HCT116 (cell line): ENCODE results near the gene NRP1. TPM values are rescaled to one million over a fixed set of nuclear protein-coding genes. Genes with fewer than 3 reads are reported as not detected.

ENCODE experiments used
- ATAC-seq: fragments of 200-7000 bp; cut with Tn5 transposase; 2 replicates; pipeline ENCODE4 v1.9.1; 2020; ENCODE audit warnings: mild to moderate bottlenecking, moderate library complexity
- BruUV-seq: library from RNA; stranded (reverse); fragments of 400-500 nt; replicated peaks from 2 replicates; lab custom pipeline; 2021; lab: Mats Ljungman, UMichigan
- CTCF ChIA-PET: fragments of 300-600 bp; sonication (Branson Sonifier 250); formaldehyde crosslinking; loops from one replicate; lab custom pipeline; 2021; ENCODE audit warnings: antibody characterized with exemption; lab: Charles Lee
- POLR2A ChIA-PET: fragments of 300-600, 350-600 bp; sonication (Branson Sonifier 250); formaldehyde crosslinking; loops from one replicate; lab custom pipeline; 2021; ENCODE audit warnings: antibody characterized with exemption; lab: Charles Lee
- RAD21 ChIA-PET, 2 experiments: fragments of 300-600 bp; sonication (Branson Sonifier 250); formaldehyde crosslinking; loops; one replicate each; lab custom pipeline; 2023; ENCODE audit warnings: low total read pairs in 2 of 2; ENCODE audit not compliant: uncharacterized antibody in 2 of 2, unreplicated experiment in 2 of 2, low non-redundant PET in 1 of 2; lab: Charles Lee
- DNase-seq: peaks from one replicate; pipeline ENCODE4 v3.0.0-alpha.2; 2010; ENCODE audit warnings: low read depth, low spot score
- H2AFZ ChIP-seq: fragments of 200-600 bp; shearing (Covaris generic), sonication (generic); 2 replicates; pipeline ENCODE4 v1.6.1; 2017; ENCODE audit warnings: low read depth, mixed run types, mixed read lengths, antibody characterized with exemption, low read length; ENCODE audit not compliant: poor library complexity, severe bottlenecking
- H3K27ac ChIP-seq: 2 replicates; pipeline ENCODE4 v1.5.1; 2012; ENCODE audit warnings: low read depth, low read length
- H3K27me3 ChIP-seq: fragments of 200-600 bp; sonication (generic); 2 replicates; pipeline ENCODE4 v1.6.1; 2016; ENCODE audit warnings: mixed run types, low read length, mixed read lengths; ENCODE audit not compliant: insufficient read depth
- H3K36me3 ChIP-seq, 2 experiments: fragments of 200-500 bp in 1 of 2; fragments of 200-600 bp in 1 of 2; sonication (Bioruptor generic) in 1 of 2; sonication (generic) in 1 of 2; 2 replicates each; pipeline versions ENCODE4 v1.5.1 to v1.6.1; 2014 to 2016; ENCODE audit warnings: low read length in 2 of 2, inconsistent platforms in 1 of 2, mixed read lengths in 1 of 2, mixed run types in 1 of 2; ENCODE audit not compliant: insufficient read depth in 2 of 2, control insufficient read depth in 1 of 2
- H3K4me1 ChIP-seq, 2 experiments: fragments of 200-600 bp in 1 of 2; sonication (generic) in 1 of 2; 2 replicates each; pipeline versions ENCODE4 v1.5.1 to v1.6.1; 2012 to 2017; ENCODE audit warnings: low read length in 2 of 2, inconsistent platforms in 1 of 2, mild to moderate bottlenecking in 1 of 2, mixed read lengths in 1 of 2, mixed run types in 1 of 2, moderate library complexity in 1 of 2; ENCODE audit not compliant: insufficient read depth in 2 of 2, control insufficient read depth in 1 of 2
- H3K4me2 ChIP-seq: fragments of 200-600 bp; sonication (generic); 2 replicates; pipeline ENCODE4 v1.6.1; 2017; ENCODE audit warnings: mixed run types, low read length, mixed read lengths
- H3K4me3 ChIP-seq, 2 experiments: fragments of 200-600 bp in 1 of 2; sonication (generic) in 1 of 2; replicated peaks in 1 of 2; 2 replicates each; pipeline ENCODE4 v1.5.1; 2011 to 2016; ENCODE audit warnings: low read length in 2 of 2, control low read depth in 1 of 2, low read depth in 1 of 2, mild to moderate bottlenecking in 1 of 2, mixed read lengths in 1 of 2, mixed run types in 1 of 2
- H3K79me2 ChIP-seq: fragments of 200-600 bp; sonication (generic); 2 replicates; pipeline ENCODE4 v1.6.1; 2017; ENCODE audit warnings: mild to moderate bottlenecking, mixed run types, low read length, moderate library complexity, mixed read lengths; ENCODE audit not compliant: insufficient read depth
- H3K9ac ChIP-seq: fragments of 200-600 bp; sonication (generic); 2 replicates; pipeline ENCODE4 v1.6.1; 2016; ENCODE audit warnings: low read length, mixed read lengths
- H3K9me2 ChIP-seq: fragments of 200-600 bp; sonication (generic), shearing (Covaris generic); 2 replicates; pipeline ENCODE4 v1.6.1; 2017; ENCODE audit warnings: mixed run types, mild to moderate bottlenecking, moderate library complexity; ENCODE audit not compliant: insufficient read depth
- H3K9me3 ChIP-seq, 2 experiments: fragments of 200-500 bp in 1 of 2; fragments of 200-600 bp in 1 of 2; sonication (Bioruptor generic) in 1 of 2; sonication (generic) in 1 of 2; 2 replicates each; pipeline ENCODE4 v1.6.1; 2014 to 2017; ENCODE audit warnings: low read length in 2 of 2, mixed read lengths in 2 of 2, inconsistent platforms in 1 of 2, low read depth in 1 of 2, mild to moderate bottlenecking in 1 of 2, mixed run types in 1 of 2, moderate library complexity in 1 of 2; ENCODE audit not compliant: control insufficient read depth in 1 of 2, insufficient read depth in 1 of 2
- H4K20me1 ChIP-seq: fragments of 200-600 bp; sonication (generic), shearing (Covaris generic); 2 replicates; pipeline ENCODE4 v1.6.1; 2017; ENCODE audit warnings: mixed run types, mild to moderate bottlenecking, moderate library complexity; ENCODE audit not compliant: insufficient read depth
- EGR1 ChIP-seq: IDR thresholded peaks from 2 replicates; pipeline ENCODE4 v1.6.1; 2012; ENCODE audit warnings: low read depth
- EZH2phosphoT487 ChIP-seq: fragments of 200-600 bp; IDR thresholded peaks from 2 replicates; pipeline ENCODE4 v1.6.1; 2018; ENCODE audit warnings: antibody characterized with exemption, borderline replicate concordance
- JUND ChIP-seq: IDR thresholded peaks from 2 replicates; pipeline ENCODE4 v1.6.1; 2012
- POLR2A ChIP-seq: IDR thresholded peaks from 2 replicates; pipeline ENCODE4 v1.7.0; 2011; ENCODE audit warnings: borderline replicate concordance; ENCODE audit not compliant: insufficient read depth, insufficient read length; ENCODE audit errors: extremely low read depth
- POLR2AphosphoS5 ChIP-seq: IDR thresholded peaks from 2 replicates; pipeline ENCODE4 v1.6.1; 2011; ENCODE audit warnings: mild to moderate bottlenecking, low read depth, low read length, moderate library complexity
- SIN3A ChIP-seq: IDR thresholded peaks from 2 replicates; pipeline ENCODE4 v1.6.1; 2012; ENCODE audit warnings: low read depth
- SRF ChIP-seq: IDR thresholded peaks from 2 replicates; pipeline ENCODE4 v1.6.1; 2012; ENCODE audit warnings: low read depth
- YY1 ChIP-seq: IDR thresholded peaks from 2 replicates; pipeline ENCODE4 v1.6.1; 2011; ENCODE audit warnings: low read length, low read depth, moderate library complexity, mild to moderate bottlenecking; ENCODE audit not compliant: insufficient replicate concordance; ENCODE audit errors: extremely low read depth
- ZFX ChIP-seq: fragments of 450-650 bp; IDR thresholded peaks from 2 replicates; pipeline ENCODE4 v1.6.1; 2017
- intact Hi-C: fragments of 100-400 bp; cut with micrococcal nuclease; formaldehyde crosslinking; loops from 2 replicates; pipeline ENCODE4 v1.10.0; 2022
- total RNA-seq: library from RNA; stranded (reverse); gene quantifications from one replicate; pipeline ENCODE4 v1.2.1, GENCODE V29; 2021; ENCODE audit not compliant: unreplicated experiment
- TF ChIP-seq, protein P1 (sequence below), 3 experiments: fragments of 200-600 bp in 1 of 3; sonication (generic) in 1 of 3; IDR thresholded peaks in 2 of 3; conservative IDR thresholded peaks in 1 of 3; 2 replicates each; pipeline ENCODE4 v1.5.1; 2012 to 2017; ENCODE audit warnings: low read depth in 2 of 3, low read length in 2 of 3, antibody characterized with exemption in 1 of 3, borderline replicate concordance in 1 of 3, control low read depth in 1 of 3, mild to moderate bottlenecking in 1 of 3, mixed read lengths in 1 of 3, mixed run types in 1 of 3, moderate library complexity in 1 of 3; ENCODE audit not compliant: insufficient read depth in 1 of 3
- TF ChIP-seq, protein P2 (sequence below): IDR thresholded peaks from 2 replicates; pipeline ENCODE4 v1.6.1; 2012
- TF ChIP-seq, protein P3 (sequence below): IDR thresholded peaks from 2 replicates; pipeline ENCODE4 v1.6.1; 2012; ENCODE audit warnings: low read depth

Gene NRP1
- total RNA-seq, 1 experiment from 2014 or later: 3.8 TPM

DNA sequence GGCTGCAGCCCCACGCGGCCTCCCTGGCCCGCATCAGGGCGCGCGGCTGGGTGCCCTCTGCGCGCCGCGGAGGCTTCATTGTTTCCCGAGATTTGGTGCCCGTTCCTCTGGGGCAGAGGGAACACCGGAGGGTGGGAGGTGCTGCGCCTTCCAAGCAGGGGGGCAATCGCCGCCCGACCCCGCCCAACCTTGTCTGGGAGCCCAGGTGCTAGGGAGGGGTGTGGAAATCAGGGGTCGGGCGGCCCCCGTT, 1.0 kb upstream of the NRP1 start:
- TF ChIP-seq ZFX (no peak), EZH2phosphoT487 (no peak), POLR2AphosphoS5 (peak; percentile 2; the same call in 1 of the 2 replicates)
- Histone ChIP-seq H3K4me1 (peaks cover 2 to 33% of the 10 kb centered on the region in 2 experiments; a peak in 3 of 4 replicates), H3K27ac (peak overlapping the region; percentile 30; the same call in 1 of the 2 replicates), H3K27me3 (peaks cover 13% of the 10 kb centered on the region; the same call in 1 of the 2 replicates), H3K9ac (peak overlapping the region; percentile 31; the same call in 1 of the 2 replicates), H3K4me2 (peak overlapping the region; percentile 95), H4K20me1 (no peaks in the 10 kb centered on the region), H3K79me2 (no peaks in the 10 kb centered on the region), H3K9me3 (no peaks in the 10 kb centered on the region), H3K36me3 (no peaks in the 10 kb centered on the region), H3K4me3 (peak overlapping the region; percentile 59 to 67), H3K9me2 (no peaks in the 10 kb centered on the region), H2AFZ (peak overlapping the region; percentile 49)
- RAD21 ChIA-PET: no interaction called here
- DNase-seq (no peak), ATAC-seq (no peak)
- POLR2A ChIA-PET: interaction anchor here (0.5 kb wide), 1 partner anchor 137 kb away, joined by 5 read pairs; no protein-coding TSS in a partner anchor
- BruUV-seq: no TSS peak
- intact Hi-C loops: loop anchor here (10.0 kb wide), 2 partner anchors 749 to 889 kb away; no protein-coding TSS in a partner anchor
- CTCF ChIA-PET: interaction anchor here (1.0 kb wide), 1 partner anchor 1303 kb away, joined by 4 read pairs; no protein-coding TSS in a partner anchor

DNA sequence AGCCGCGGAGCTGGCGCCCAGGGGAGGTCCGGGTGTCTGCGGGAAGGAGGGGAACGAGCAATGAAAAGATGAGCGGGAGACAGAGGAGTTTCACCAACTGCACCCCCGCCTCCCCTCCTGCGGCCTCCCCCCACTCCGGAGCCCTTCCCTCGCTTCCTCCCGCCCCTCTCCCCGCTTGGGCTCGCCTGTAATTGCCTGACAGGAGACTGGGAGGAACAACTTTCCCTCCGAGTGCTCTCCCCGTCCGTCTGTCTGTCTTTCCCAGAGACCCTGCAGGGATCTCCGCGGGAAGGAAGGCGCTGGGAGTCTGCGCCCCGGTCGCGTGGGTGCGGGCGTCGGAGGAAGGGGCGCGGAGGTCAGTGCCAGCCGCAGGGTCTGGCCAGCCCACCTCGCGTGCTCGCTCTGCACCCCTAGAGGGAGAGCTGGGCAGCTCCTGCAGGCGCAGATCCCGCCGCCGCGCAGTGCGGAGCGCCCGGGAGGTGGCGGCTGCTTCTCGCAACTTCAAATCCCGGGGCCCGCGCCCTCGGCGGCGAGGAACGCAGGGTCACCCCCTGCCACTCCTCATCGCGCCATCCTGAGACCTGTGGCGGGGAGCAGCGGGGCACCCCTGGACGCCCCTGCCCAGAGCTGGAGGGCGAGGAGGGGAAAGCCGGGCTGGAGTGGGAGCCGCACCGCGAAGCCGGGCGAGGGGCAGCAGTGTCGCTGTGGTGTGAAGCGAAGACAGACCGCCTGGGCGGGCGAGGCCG, 511 bp upstream of the NRP1 start:
- no peaks in the 10 kb centered on the region for H3K79me2 ChIP-seq
- TF ChIP-seq, protein P1, sequence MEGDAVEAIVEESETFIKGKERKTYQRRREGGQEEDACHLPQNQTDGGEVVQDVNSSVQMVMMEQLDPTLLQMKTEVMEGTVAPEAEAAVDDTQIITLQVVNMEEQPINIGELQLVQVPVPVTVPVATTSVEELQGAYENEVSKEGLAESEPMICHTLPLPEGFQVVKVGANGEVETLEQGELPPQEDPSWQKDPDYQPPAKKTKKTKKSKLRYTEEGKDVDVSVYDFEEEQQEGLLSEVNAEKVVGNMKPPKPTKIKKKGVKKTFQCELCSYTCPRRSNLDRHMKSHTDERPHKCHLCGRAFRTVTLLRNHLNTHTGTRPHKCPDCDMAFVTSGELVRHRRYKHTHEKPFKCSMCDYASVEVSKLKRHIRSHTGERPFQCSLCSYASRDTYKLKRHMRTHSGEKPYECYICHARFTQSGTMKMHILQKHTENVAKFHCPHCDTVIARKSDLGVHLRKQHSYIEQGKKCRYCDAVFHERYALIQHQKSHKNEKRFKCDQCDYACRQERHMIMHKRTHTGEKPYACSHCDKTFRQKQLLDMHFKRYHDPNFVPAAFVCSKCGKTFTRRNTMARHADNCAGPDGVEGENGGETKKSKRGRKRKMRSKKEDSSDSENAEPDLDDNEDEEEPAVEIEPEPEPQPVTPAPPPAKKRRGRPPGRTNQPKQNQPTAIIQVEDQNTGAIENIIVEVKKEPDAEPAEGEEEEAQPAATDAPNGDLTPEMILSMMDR (IDR thresholded peaks at IDR 0.05 in 2 of 3, conservative IDR thresholded peaks at IDR 0.05 in 1 of 3; ENCODE audit: borderline replicate concordance in 1 of 3, insufficient read depth in 1 of 3, low read depth in 2 of 3, low read length in 2 of 3): peak; percentile 45 to 59 (median 55); a peak in 5 of 6 replicates
- TF ChIP-seq SIN3A: no peak
- TF ChIP-seq POLR2AphosphoS5: peak; percentile 17; the same call in 1 of the 2 replicates
- TF ChIP-seq, protein P2, sequence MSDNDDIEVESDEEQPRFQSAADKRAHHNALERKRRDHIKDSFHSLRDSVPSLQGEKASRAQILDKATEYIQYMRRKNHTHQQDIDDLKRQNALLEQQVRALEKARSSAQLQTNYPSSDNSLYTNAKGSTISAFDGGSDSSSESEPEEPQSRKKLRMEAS: peak; percentile 77
- TF ChIP-seq EZH2phosphoT487: no peak
- TF ChIP-seq, protein P3, sequence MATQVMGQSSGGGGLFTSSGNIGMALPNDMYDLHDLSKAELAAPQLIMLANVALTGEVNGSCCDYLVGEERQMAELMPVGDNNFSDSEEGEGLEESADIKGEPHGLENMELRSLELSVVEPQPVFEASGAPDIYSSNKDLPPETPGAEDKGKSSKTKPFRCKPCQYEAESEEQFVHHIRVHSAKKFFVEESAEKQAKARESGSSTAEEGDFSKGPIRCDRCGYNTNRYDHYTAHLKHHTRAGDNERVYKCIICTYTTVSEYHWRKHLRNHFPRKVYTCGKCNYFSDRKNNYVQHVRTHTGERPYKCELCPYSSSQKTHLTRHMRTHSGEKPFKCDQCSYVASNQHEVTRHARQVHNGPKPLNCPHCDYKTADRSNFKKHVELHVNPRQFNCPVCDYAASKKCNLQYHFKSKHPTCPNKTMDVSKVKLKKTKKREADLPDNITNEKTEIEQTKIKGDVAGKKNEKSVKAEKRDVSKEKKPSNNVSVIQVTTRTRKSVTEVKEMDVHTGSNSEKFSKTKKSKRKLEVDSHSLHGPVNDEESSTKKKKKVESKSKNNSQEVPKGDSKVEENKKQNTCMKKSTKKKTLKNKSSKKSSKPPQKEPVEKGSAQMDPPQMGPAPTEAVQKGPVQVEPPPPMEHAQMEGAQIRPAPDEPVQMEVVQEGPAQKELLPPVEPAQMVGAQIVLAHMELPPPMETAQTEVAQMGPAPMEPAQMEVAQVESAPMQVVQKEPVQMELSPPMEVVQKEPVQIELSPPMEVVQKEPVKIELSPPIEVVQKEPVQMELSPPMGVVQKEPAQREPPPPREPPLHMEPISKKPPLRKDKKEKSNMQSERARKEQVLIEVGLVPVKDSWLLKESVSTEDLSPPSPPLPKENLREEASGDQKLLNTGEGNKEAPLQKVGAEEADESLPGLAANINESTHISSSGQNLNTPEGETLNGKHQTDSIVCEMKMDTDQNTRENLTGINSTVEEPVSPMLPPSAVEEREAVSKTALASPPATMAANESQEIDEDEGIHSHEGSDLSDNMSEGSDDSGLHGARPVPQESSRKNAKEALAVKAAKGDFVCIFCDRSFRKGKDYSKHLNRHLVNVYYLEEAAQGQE: no peak
- TF ChIP-seq YY1: no peak
- TF ChIP-seq SRF: no peak
- no peak for TF ChIP-seq EGR1
- TF ChIP-seq JUND: no peak
- TF ChIP-seq POLR2A: no peak

More for the DNA sequence above, 511 bp upstream of the NRP1 start:
- Histone ChIP-seq H3K4me3 (peak overlapping the region; percentile 59 to 67), H3K36me3 (no peaks in the 10 kb centered on the region), H3K9ac (peak overlapping the region; percentile 31; the same call in 1 of the 2 replicates), H3K9me3 (no peaks in the 10 kb centered on the region), H3K4me1 (peaks cover 2 to 33% of the 10 kb centered on the region in 2 experiments; a peak in 3 of 4 replicates), H3K4me2 (peak overlapping the region; percentile 95), H3K27ac (peak overlapping the region; percentile 30; the same call in 1 of the 2 replicates), H3K9me2 (no peaks in the 10 kb centered on the region), H2AFZ (peak overlapping the region; percentile 49), H3K27me3 (peaks cover 13% of the 10 kb centered on the region; the same call in 1 of the 2 replicates), H4K20me1 (no peaks in the 10 kb centered on the region)
- ChIA-PET POLR2A (interaction anchor here (0.5 kb wide), 1 partner anchor 137 kb away, joined by 5 read pairs; no protein-coding TSS in a partner anchor), CTCF (interaction anchor here (0.7 to 1.0 kb wide), 2 partner anchors 439 to 1303 kb away, joined by 3 to 4 read pairs; no protein-coding TSS in a partner anchor), RAD21 (interaction anchor here in 1 of 2 experiments (0.7 kb wide), 1 partner anchor 1303 kb away, joined by 4 read pairs; no protein-coding TSS in a partner anchor)
- intact Hi-C loops: loop anchor here (10.0 kb wide), 2 partner anchors 750 to 890 kb away; no protein-coding TSS in a partner anchor
- peak; percentile 85 for ATAC-seq
- DNase-seq: peak; percentile 24
- no TSS peak for BruUV-seq
